Bronchial epithelial cell (primary cell): ENCODE measurements around the gene WDR70. TPM values are rescaled to one million over a fixed set of nuclear protein-coding genes. Genes with fewer than 3 reads are reported as not detected.

Experiments used
- DNase-seq: peaks from one replicate; pipeline ENCODE4 v3.0.0-alpha.2; 2010; ENCODE audit warnings: low read depth
- FAIRE-seq: peaks from 2 replicates; lab custom pipeline; 2011; peaks lifted over from hg19 to GRCh38; lab: Jason Lieb, UNC
- H3K27me3 ChIP-seq: 2 replicates; pipeline ENCODE4 v1.5.1; 2011; ENCODE audit warnings: low read length; ENCODE audit not compliant: control insufficient read depth, insufficient read depth
- H3K36me3 ChIP-seq: 2 replicates; pipeline ENCODE4 v1.5.1; 2011; ENCODE audit warnings: low read length; ENCODE audit not compliant: control insufficient read depth, insufficient read depth
- H3K4me3 ChIP-seq: 2 replicates; pipeline ENCODE4 v1.5.1; 2011; ENCODE audit warnings: mild to moderate bottlenecking, low read depth, low read length, control low read depth
- total RNA-seq: library from RNA; depleted of rRNA; stranded (reverse); fragments of >200 nt; gene quantifications from 2 replicates; pipeline ENCODE4 v1.2.1, GENCODE V29; 2014
- TF ChIP-seq, protein P1 (sequence below): IDR thresholded peaks from 2 replicates; pipeline ENCODE4 v1.5.1; 2011; ENCODE audit warnings: mild to moderate bottlenecking, moderate library complexity, low read length, control low read depth, inconsistent platforms; ENCODE audit not compliant: insufficient read depth, severe bottlenecking

WDR70 gene
- total RNA-seq, 1 donor from 2014 or later, result 17.9 TPM

DNA sequence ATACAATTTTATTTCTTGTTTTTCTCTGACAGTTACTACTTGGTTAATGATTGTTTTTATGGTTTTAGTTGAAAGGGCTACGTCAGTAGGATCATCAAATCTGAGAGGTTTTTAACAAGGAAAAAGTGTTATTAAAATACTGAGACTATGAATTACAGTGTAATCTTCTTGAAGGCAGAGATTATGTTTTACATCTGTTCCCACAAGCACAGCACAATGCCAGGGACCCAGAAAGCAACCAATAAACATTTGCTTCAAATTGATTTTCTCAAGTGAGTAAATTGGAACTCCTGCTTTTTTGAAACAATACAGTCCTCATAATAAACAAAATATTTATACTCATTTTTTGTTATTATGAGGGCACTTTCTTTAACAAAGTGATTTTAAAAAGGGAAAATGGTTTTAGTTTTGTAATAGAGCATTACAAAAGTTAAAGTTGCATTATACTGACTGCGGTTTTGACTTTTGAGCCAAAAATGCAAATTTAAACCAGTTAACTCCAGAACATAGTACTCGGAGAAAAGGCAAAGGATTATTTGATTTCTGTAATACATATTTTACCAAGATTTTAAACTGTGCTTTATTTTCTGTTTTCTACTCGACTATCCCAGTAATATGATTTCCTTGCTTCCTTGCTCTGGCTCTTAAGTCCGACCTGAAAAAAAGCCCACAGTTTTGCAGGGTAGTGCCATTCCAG lies 283.8 kb downstream of the WDR70 start:
- no peak for DNase-seq
- Histone ChIP-seq H3K27me3 (no peaks in the 10 kb centered on the region), H3K4me3 (no peak overlapping the region), H3K36me3 (no peaks in the 10 kb centered on the region)
- TF ChIP-seq, protein P1, sequence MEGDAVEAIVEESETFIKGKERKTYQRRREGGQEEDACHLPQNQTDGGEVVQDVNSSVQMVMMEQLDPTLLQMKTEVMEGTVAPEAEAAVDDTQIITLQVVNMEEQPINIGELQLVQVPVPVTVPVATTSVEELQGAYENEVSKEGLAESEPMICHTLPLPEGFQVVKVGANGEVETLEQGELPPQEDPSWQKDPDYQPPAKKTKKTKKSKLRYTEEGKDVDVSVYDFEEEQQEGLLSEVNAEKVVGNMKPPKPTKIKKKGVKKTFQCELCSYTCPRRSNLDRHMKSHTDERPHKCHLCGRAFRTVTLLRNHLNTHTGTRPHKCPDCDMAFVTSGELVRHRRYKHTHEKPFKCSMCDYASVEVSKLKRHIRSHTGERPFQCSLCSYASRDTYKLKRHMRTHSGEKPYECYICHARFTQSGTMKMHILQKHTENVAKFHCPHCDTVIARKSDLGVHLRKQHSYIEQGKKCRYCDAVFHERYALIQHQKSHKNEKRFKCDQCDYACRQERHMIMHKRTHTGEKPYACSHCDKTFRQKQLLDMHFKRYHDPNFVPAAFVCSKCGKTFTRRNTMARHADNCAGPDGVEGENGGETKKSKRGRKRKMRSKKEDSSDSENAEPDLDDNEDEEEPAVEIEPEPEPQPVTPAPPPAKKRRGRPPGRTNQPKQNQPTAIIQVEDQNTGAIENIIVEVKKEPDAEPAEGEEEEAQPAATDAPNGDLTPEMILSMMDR, result no peak
- FAIRE-seq, result no peak

DNA sequence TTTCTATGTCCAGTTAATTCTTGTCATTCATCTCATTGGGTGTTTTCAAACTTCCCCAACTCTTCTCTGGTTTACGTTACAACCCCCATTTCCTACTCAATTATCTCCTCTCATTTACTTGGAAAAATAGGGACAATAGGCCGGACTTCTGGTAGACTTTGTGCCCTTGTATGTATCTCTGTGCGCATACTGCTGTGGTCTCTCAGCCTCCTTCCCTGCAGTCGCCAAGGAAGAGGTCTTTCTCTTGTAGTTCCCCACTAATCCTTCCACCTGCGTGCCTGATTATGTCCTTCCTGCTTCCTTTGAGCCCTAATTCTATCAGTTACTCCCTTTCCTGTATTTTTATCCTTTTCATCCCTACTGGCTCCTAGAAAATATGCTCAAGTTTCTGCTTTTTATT lies 284.4 kb downstream of the WDR70 start:
- TF ChIP-seq, protein P1, result no peak
- FAIRE-seq (no peak), DNase-seq (no peak)
- Histone ChIP-seq H3K27me3 (no peaks in the 10 kb centered on the region), H3K36me3 (no peaks in the 10 kb centered on the region), H3K4me3 (no peak overlapping the region)

DNA sequence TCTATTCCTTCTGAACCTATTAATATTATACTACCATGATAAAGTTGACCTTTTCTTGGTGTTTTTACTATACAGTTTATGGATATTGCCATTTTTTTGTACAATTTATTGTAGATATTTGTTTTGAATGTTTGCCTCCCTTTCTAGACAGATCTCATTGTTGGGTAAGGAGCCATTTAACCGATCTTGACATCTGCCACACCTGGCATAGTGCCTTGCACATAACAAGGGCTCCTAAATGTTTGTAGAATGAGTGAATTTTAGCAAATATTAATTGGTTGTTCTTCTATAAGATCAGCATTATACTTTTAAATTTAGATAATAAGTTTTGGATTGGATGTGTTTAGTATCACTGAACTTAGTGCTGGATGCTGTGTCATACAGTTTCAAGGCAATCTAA lies 285.4 kb downstream of the WDR70 start:
- FAIRE-seq, result no peak
- no peaks in the 10 kb centered on the region for H3K27me3 ChIP-seq
- TF ChIP-seq, protein P1, result no peak
- H3K36me3 ChIP-seq, result no peaks in the 10 kb centered on the region
- DNase-seq, result no peak
- no peak overlapping the region for H3K4me3 ChIP-seq

DNA sequence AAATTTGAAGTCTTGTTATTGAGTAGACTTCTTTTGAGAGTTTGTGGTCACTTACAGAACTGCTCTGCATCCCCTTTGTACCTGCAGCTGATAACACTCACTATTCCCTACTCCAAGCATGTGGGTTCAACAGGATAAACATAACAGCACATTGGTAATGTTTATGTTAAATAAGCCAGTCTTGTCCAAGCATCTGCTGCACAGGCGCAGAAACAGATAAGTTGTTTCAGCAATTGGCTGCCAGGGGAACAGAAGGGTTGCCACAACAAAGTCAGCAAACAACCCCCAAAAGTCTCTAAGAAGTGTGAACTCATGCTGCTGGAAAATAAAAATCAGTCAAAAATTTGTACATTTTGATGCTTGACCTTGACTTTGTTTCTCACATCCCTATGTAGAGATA lies 286.2 kb downstream of the WDR70 start:
- no peaks in the 10 kb centered on the region for H3K27me3 ChIP-seq
- FAIRE-seq, result no peak
- no peak overlapping the region for H3K4me3 ChIP-seq
- no peaks in the 10 kb centered on the region for H3K36me3 ChIP-seq
- no peak for DNase-seq
- TF ChIP-seq, protein P1, result no peak

DNA sequence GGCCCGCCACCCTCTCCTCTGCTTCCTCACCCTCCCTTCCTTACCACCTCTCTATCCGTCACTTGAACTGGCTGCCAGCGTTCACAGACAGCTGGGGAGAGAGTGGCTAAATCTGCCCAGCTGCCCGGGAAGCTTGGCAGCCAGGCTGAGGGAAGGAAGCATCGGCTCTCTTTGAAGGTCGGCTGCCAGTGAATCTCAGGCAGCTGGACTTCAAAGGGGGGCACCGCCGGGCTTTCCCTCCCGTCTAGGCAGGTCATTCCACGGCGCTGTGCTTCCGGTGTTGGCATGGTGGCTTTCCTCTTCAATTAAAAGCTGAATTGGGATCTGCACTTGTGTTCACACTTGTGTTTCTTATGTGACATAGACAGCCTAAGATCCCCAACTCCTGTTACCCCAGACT lies 286.8 kb downstream of the WDR70 start:
- FAIRE-seq (no peak), DNase-seq (no peak)
- no peak overlapping the region for H3K4me3 ChIP-seq
- no peaks in the 10 kb centered on the region for H3K36me3 ChIP-seq
- TF ChIP-seq, protein P1, result no peak
- H3K27me3 ChIP-seq, result no peaks in the 10 kb centered on the region

DNA sequence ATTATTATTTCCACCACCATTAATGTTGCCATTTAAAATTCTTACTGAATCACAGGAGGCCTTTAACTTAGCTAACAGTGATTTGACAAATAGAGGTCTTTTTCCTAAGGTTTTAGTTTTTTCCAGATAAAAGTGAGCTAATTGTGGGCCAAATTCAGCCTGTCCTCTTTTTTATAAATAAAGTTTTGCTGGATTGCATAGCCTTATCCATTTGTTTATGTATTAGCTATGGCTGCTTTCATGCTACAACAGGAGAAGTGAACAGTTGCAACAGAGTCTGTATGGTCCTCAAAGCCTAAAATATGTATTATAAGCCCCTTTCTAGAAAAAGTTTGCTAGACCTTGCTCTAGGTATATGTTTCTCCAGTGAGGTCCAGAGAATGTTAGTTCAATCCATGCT lies 288.3 kb downstream of the WDR70 start:
- Histone ChIP-seq H3K36me3 (no peaks in the 10 kb centered on the region), H3K4me3 (no peak overlapping the region), H3K27me3 (no peaks in the 10 kb centered on the region)
- DNase-seq, result no peak
- FAIRE-seq, result no peak
- TF ChIP-seq, protein P1, result no peak
